Gastrocnemius medialis (tissue), 4 donors: ENCODE data around the gene FAM76A. TPM values are rescaled to one million over a fixed set of nuclear protein-coding genes. Genes with fewer than 3 reads are reported as not detected.
A peak's percentile ranks its signal among the peaks of the same experiment; 100 is the strongest.

Experiments used
- ATAC-seq, 2 donors: fragments of 150-250 bp; one replicate each; pipeline ENCODE4 v1.9.1; 2016
- DNase-seq, 2 donors: peaks; one replicate each; pipeline ENCODE4 v3.0.0-alpha.2; 2019
- H3K27ac ChIP-seq, 4 donors: fragments of 200-600 bp; sonication (generic); 1 replicate in 1 of 4; 2 replicates in 3 of 4; pipeline ENCODE4 v1.5.1; 2016 to 2018; ENCODE audit warnings: mild to moderate bottlenecking in 2 of 4, moderate library complexity in 1 of 4
- H3K27me3 ChIP-seq, 3 donors: fragments of 200-600 bp; sonication (generic) in 2 of 3; 1 replicate in 1 of 3; 2 replicates in 2 of 3; pipeline versions ENCODE4 v1.5.1 to v1.6.0; 2016 to 2019; ENCODE audit warnings: mild to moderate bottlenecking in 1 of 3, moderate library complexity in 1 of 3
- H3K36me3 ChIP-seq, 2 donors: fragments of 200-600 bp; sonication (generic) in 1 of 2; one replicate each; pipeline ENCODE4 v1.5.1; 2017 to 2018
- H3K4me1 ChIP-seq, 2 donors: fragments of 200-600 bp; sonication (generic) in 1 of 2; one replicate each; pipeline ENCODE4 v1.5.1; 2016 to 2017; ENCODE audit warnings: mild to moderate bottlenecking in 2 of 2
- H3K4me3 ChIP-seq, 4 donors: fragments of 200-600 bp; sonication (generic) in 3 of 4; 1 replicate in 1 of 4; 2 replicates in 3 of 4; pipeline ENCODE4 v1.5.1; 2016 to 2019; ENCODE audit warnings: mild to moderate bottlenecking in 2 of 4
- H3K9me3 ChIP-seq, 3 donors: fragments of 200-600 bp; sonication (generic) in 2 of 3; 1 replicate in 1 of 3; 2 replicates in 2 of 3; pipeline ENCODE4 v1.5.1; 2016 to 2019
- POLR2A ChIP-seq, 2 donors: fragments of 450-650 bp; IDR thresholded peaks; one replicate each; pipeline ENCODE4 v1.6.1; 2017; ENCODE audit warnings: antibody characterized with exemption in 2 of 2, mild to moderate bottlenecking in 2 of 2, moderate library complexity in 2 of 2
- in situ Hi-C, 4 donors: fragments of 200-750 bp; cut with MboI; loops; one replicate each; pipeline versions ENCODE4 v1.15.0 to v1.8.0; 2017; ENCODE audit warnings: low sequenced_read_pairs in 4 of 4
- intact Hi-C: fragments of 100-400 bp; cut with DNase I; formaldehyde crosslinking; loops from one replicate; pipeline ENCODE4 v1.15.1; 2023; ENCODE audit warnings: low total_unique reads
- total RNA-seq, 4 donors: library from RNA; depleted of rRNA; stranded (reverse); fragments of >200 nt; gene quantifications; one replicate each; pipeline versions ENCODE4 v1.1.0 to v1.2.3, GENCODE V29; 2016
- TF ChIP-seq, protein P1 (sequence below), 5 experiments: fragments of 450-650 bp in 3 of 5; fragments of 200-600 bp in 2 of 5; sonication (generic) in 2 of 5; IDR thresholded peaks in 4 of 5; conservative IDR thresholded peaks in 1 of 5; 1 replicate in 4 of 5; 2 replicates in 1 of 5; pipeline ENCODE4 v1.5.1; 2016 to 2019; ENCODE audit warnings: antibody characterized with exemption in 5 of 5, mild to moderate bottlenecking in 3 of 5, moderate library complexity in 3 of 5

Gene FAM76A
- total RNA-seq, 4 donors from 2014 or later, result 9.4 to 20.0 (median 15.5) TPM

DNA sequence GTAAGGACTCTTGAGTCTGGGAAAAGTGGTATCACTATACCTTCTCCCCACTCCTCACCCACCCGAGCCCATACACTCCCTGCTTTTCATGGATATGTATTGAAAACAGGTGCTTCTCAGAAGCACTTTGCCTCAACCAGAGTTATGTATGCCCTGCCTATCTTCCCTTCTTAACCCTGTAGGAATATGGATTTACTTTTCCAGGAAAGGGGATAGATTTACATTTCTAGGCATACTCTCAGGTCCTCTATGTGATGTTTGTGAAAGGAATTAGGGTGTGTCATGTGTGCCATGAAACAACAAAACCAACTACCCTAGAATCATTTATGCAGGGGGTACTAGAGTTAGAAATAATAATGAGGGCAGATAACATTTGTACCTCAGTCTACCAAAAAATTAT, 36.3 kb downstream of the FAM76A start:
- Histone ChIP-seq H3K4me3 (no peak overlapping the region), H3K4me1 (no peaks in the 10 kb centered on the region), H3K9me3 (no peaks in the 10 kb centered on the region), H3K27ac (no peak overlapping the region), H3K36me3 (peaks cover 0 to 43% of the 10 kb centered on the region in 2 donors), H3K27me3 (no peaks in the 10 kb centered on the region)
- DNase-seq (no peak), ATAC-seq (no peak)
- intact Hi-C loops, result no loop called here
- in situ Hi-C loops, result no loop called here
- TF ChIP-seq, protein P1, sequence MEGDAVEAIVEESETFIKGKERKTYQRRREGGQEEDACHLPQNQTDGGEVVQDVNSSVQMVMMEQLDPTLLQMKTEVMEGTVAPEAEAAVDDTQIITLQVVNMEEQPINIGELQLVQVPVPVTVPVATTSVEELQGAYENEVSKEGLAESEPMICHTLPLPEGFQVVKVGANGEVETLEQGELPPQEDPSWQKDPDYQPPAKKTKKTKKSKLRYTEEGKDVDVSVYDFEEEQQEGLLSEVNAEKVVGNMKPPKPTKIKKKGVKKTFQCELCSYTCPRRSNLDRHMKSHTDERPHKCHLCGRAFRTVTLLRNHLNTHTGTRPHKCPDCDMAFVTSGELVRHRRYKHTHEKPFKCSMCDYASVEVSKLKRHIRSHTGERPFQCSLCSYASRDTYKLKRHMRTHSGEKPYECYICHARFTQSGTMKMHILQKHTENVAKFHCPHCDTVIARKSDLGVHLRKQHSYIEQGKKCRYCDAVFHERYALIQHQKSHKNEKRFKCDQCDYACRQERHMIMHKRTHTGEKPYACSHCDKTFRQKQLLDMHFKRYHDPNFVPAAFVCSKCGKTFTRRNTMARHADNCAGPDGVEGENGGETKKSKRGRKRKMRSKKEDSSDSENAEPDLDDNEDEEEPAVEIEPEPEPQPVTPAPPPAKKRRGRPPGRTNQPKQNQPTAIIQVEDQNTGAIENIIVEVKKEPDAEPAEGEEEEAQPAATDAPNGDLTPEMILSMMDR (IDR thresholded peaks at IDR 0.05 in 4 of 5, conservative IDR thresholded peaks at IDR 0.05 in 1 of 5), result no peak

DNA sequence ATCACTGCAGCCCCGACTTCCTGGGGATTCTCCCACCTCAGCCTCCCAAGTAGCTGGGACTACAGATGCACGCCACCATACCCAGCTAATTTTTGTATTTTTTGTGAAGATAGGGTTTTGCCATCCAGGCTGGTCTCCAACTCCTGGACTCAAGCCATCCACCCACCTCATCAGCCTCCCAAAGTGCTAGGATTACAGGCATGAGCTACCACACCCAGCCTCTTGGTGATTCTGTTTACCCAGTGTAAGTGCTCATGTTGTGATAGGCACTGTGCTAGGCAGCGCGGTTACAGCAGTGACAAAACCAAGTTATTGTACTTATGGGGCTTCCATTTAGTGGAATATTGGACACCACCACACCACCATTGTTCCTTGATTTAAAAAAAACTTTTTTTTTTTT, 37.6 kb downstream of the FAM76A start:
- no peak for DNase-seq
- Histone ChIP-seq H3K4me3 (no peak overlapping the region), H3K36me3 (peaks cover 0 to 35% of the 10 kb centered on the region in 2 donors), H3K27me3 (no peaks in the 10 kb centered on the region), H3K27ac (no peak overlapping the region), H3K9me3 (no peaks in the 10 kb centered on the region), H3K4me1 (no peaks in the 10 kb centered on the region)
- ATAC-seq, result no peak
- in situ Hi-C loops (no loop called here), intact Hi-C loops (no loop called here)
- TF ChIP-seq POLR2A (IDR thresholded peaks at IDR 0.05), result no peak
- TF ChIP-seq, protein P1 (IDR thresholded peaks at IDR 0.05 in 4 of 5, conservative IDR thresholded peaks at IDR 0.05 in 1 of 5), result no peak

DNA sequence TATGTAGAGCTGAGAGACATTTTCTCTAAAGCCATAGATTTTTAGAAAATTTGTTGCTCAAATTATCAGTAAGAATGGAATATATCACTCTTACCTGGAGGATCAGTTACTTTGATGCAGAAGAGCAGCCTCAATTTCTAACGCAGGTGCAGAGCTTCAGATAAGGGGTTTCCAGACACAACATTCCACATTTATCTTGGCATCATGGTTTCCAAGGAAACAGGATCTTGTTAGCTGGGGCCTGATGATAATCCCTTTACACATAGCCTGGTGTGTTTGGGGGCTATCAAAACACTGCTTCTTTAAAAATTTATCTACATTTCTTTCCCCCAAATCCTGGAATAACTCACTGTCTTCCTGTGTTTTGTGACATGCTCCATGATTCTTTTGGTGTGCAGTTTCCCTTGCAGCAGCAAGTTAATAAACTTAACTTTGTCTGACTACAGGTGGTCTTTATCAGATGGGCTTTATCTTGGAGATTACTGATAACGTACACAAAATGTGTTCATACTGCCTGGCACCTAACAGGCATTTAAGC, 44.6 kb downstream of the FAM76A start:
- in situ Hi-C loops, result no loop called here
- no peak overlapping the region for H3K27ac ChIP-seq
- no peak overlapping the region for H3K4me3 ChIP-seq
- H3K27me3 ChIP-seq, result no peaks in the 10 kb centered on the region
- no peaks in the 10 kb centered on the region for H3K36me3 ChIP-seq
- TF ChIP-seq, protein P1 (IDR thresholded peaks at IDR 0.05 in 4 of 5, conservative IDR thresholded peaks at IDR 0.05 in 1 of 5), result no peak
- no peak for TF ChIP-seq POLR2A (IDR thresholded peaks at IDR 0.05)
- ATAC-seq (no peak), DNase-seq (no peak)
- intact Hi-C loops, result loop anchor here (5.0 kb wide), 2 partner anchors 62 to 98 kb away; partner anchors contain the start of genes IFI6 and PPP1R8
- H3K4me1 ChIP-seq, result peaks cover 10 to 15% of the 10 kb centered on the region in 2 donors
- H3K9me3 ChIP-seq, result no peaks in the 10 kb centered on the region

DNA sequence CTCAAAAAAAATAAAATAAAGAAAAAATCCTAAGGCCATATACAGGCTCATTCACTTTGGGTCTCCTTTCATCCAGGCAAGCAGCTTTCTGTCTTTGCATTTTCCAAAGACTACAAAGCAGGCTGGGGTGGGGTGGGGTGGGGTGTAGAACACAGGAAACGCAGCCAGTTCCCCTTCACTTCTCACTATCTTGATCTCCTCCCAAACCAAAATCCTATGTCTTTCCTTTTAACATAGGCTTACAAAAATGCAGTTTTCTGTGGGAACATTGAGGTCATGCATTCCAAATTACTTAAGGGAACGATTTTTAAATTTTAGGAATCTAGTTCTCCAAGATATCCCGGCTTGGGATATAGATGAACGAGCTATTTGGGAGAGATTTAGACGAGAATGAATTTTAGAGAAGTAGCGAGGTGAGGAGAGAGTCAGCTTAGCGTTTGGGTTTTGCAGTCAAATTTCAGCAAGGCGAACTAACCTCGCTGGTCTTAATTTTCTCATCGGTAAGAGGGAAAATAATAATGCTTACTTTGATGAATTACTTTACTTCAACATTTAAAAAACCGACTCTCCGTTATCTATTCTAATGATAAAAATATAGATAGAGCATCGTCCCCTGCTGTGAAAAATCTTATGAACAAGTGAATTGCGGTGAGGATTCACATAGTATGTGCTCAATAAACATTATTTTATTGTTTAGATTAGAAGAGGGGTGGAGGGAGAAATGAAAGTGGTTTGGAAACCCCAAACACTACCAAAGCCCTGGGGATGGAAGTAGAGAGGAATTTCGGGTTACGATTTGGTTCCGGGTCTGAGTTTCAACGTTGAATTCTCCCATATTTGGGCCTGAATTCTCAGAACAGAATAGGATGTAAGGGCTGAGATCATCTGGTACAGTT, 46.5 kb downstream of the FAM76A start:
- no peaks in the 10 kb centered on the region for H3K9me3 ChIP-seq
- H3K4me3 ChIP-seq, result peak overlapping the region; percentile 86 to 95 (median 88)
- H3K27ac ChIP-seq, result peak overlapping the region; percentile 83 to 94 (median 91)
- in situ Hi-C loops (no loop called here), intact Hi-C loops (loop anchor here (2.0 to 5.0 kb wide), 3 partner anchors 17 to 100 kb away; partner anchors contain the start of genes IFI6 and PPP1R8)
- no peak for ATAC-seq
- H3K36me3 ChIP-seq, result no peaks in the 10 kb centered on the region
- no peaks in the 10 kb centered on the region for H3K27me3 ChIP-seq
- no peak for DNase-seq
- TF ChIP-seq POLR2A (IDR thresholded peaks at IDR 0.05), result no peak
- TF ChIP-seq, protein P1 (IDR thresholded peaks at IDR 0.05 in 4 of 5, conservative IDR thresholded peaks at IDR 0.05 in 1 of 5), result no peak
- H3K4me1 ChIP-seq, result peaks cover 10 to 18% of the 10 kb centered on the region in 2 donors
